Thoracic aorta (tissue), 2 donors: ENCODE data around the gene GSTA2. TPM values are rescaled to one million over a fixed set of nuclear protein-coding genes. Genes with fewer than 3 reads are reported as not detected.
"Not testable (repeated sequence)": the region's sequence is repeated elsewhere in the genome, so short reads cannot be mapped to it uniquely, and the experiment has no call there.

Experiments used
- ATAC-seq: fragments of 150-250 bp; one replicate; pipeline ENCODE4 v1.8.0; 2017; ENCODE audit warnings: low read depth; ENCODE audit not compliant: insufficient number of reproducible peaks, low FRiP score
- DNase-seq: peaks from one replicate; pipeline ENCODE4 v3.0.0-alpha.2; 2020; ENCODE audit warnings: low spot score
- H3K27ac ChIP-seq, 2 donors: fragments of 200-600 bp; sonication (generic); 1 replicate in 1 of 2; 2 replicates in 1 of 2; pipeline ENCODE4 v1.5.1; 2016; ENCODE audit warnings: mild to moderate bottlenecking in 2 of 2, moderate library complexity in 2 of 2
- H3K27me3 ChIP-seq: fragments of 200-600 bp; sonication (generic); replicated peaks from 2 replicates; pipeline ENCODE4 v1.6.0; 2016; ENCODE audit warnings: mild to moderate bottlenecking; ENCODE audit not compliant: insufficient read depth
- H3K36me3 ChIP-seq: fragments of 200-600 bp; sonication (generic); one replicate; pipeline ENCODE4 v1.5.1; 2016
- H3K4me1 ChIP-seq, 2 donors: fragments of 200-600 bp; sonication (generic); 1 replicate in 1 of 2; 2 replicates in 1 of 2; pipeline versions ENCODE4 v1.5.1 to v1.6.0; 2016; ENCODE audit warnings: low read depth in 2 of 2, mild to moderate bottlenecking in 1 of 2; ENCODE audit not compliant: control insufficient read depth in 1 of 2
- H3K4me3 ChIP-seq: fragments of 200-600 bp; sonication (generic); 2 replicates; pipeline ENCODE4 v1.5.1; 2016; ENCODE audit warnings: mild to moderate bottlenecking
- H3K9me3 ChIP-seq: fragments of 200-600 bp; sonication (generic); 2 replicates; pipeline ENCODE4 v1.5.1; 2016
- CTCF ChIP-seq: fragments of 200-600 bp; sonication (generic); IDR thresholded peaks from one replicate; pipeline ENCODE4 v1.5.1; 2019; ENCODE audit warnings: antibody characterized with exemption
- total RNA-seq, 2 donors: library from RNA; depleted of rRNA; stranded (reverse); fragments of >200 nt; gene quantifications; one replicate each; pipeline versions ENCODE4 v1.1.0 to v1.2.3, GENCODE V29; 2016

GSTA2 gene
- total RNA-seq, 2 donors from 2014 or later: not detected

GRCh38 chr6:52725143-52725534 is 38.1 kb downstream of the GSTA2 start:
- no peak for ATAC-seq
- H3K27ac ChIP-seq: peak overlapping the region; percentile 63

DNA sequence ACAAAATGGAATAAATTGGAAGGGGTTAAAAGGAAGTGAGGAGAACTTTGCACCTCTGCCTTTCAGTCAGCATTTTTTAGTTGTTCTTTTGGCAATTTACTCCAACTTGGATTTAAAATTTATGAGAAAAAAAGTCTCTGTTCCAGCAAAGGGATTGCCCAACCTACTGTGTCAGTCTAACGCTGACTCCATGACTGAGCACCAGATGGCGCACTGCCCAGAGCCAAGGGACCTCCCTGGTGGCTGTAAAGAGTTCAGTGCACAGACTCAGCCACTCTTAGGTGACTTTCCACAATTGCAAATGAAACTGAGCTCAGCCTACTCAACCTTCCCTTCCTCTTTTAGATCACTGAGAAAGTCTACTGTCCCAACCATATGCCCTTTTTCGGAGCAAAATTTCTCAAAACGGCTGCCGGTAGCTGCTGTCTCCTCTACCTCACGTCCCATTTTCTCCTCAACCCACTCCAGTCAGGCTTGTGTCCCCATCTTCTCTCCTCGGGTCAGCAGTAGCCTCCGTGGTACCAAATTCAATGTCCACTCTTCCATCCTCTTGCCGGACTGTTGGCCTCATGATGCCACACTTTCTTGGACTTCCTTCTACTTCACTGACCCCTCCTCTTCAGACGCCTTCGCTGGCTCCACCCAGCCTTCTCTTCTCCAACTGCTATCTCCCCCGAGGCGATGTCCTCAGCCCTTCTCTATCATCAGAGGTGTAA is 38.7 kb downstream of the GSTA2 start:
- peak; percentile 76 for DNase-seq
- TF ChIP-seq CTCF: peak; percentile 36
- H3K9me3 ChIP-seq: no peaks in the 10 kb centered on the region
- H3K4me1 ChIP-seq: peaks cover 6 to 61% of the 10 kb centered on the region in 2 donors
- peak; percentile 78 for ATAC-seq
- H3K4me3 ChIP-seq: no peak overlapping the region
- peak overlapping the region; percentile 63 for H3K27ac ChIP-seq
- no peaks in the 10 kb centered on the region for H3K36me3 ChIP-seq
- no peaks in the 10 kb centered on the region for H3K27me3 ChIP-seq

More at GRCh38 chr6:52725143-52725534, 38.1 kb downstream of the GSTA2 start:
- H3K4me1 ChIP-seq: peaks cover 6 to 66% of the 10 kb centered on the region in 2 donors
- H3K4me3 ChIP-seq: no peak overlapping the region
- no peaks in the 10 kb centered on the region for H3K9me3 ChIP-seq
- H3K36me3 ChIP-seq: no peaks in the 10 kb centered on the region
- no peaks in the 10 kb centered on the region for H3K27me3 ChIP-seq
- no peak for DNase-seq
- no peak for TF ChIP-seq CTCF

DNA sequence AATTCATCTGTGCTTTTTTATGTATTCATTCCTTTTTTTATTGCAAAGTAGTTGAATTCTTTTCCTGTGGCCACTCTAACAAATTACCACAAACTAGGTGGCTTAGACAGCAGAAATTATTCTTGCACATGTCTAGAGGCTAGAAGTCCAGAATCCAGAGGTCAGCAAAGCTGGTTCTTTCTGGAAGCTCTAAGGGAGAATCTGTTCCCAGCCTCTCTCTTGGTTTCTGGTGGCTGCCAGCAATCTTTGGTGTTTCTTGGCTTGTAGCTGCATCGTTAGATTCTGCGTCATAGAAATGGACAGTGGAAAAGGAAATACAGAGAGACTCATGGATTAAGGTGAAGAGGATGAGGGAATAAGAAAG is 39.3 kb downstream of the GSTA2 start:
- Histone ChIP-seq H3K4me3 (no peak overlapping the region), H3K27me3 (no peaks in the 10 kb centered on the region), H3K36me3 (no peaks in the 10 kb centered on the region), H3K9me3 (no peaks in the 10 kb centered on the region), H3K4me1 (peaks cover 6 to 56% of the 10 kb centered on the region in 2 donors), H3K27ac (peak overlapping the region; percentile 63)
- peak; percentile 87 for ATAC-seq
- DNase-seq: no peak
- TF ChIP-seq CTCF: no peak

GRCh38 chr6:52720321-52720720 is 43.0 kb downstream of the GSTA2 start:
- Histone ChIP-seq H3K27me3 (no peaks in the 10 kb centered on the region), H3K36me3 (no peaks in the 10 kb centered on the region), H3K27ac (no peak overlapping the region), H3K9me3 (no peaks in the 10 kb centered on the region), H3K4me1 (peaks cover 6 to 32% of the 10 kb centered on the region in 2 donors), H3K4me3 (no peak overlapping the region)
- no peak for ATAC-seq
- TF ChIP-seq CTCF: no peak
- no peak for DNase-seq

- Histone ChIP-seq H3K36me3 (no peaks in the 10 kb centered on the region), H3K9me3 (no peaks in the 10 kb centered on the region), H3K27ac (no peak overlapping the region), H3K27me3 (no peaks in the 10 kb centered on the region), H3K4me3 (no peak overlapping the region), H3K4me1 (peaks cover 2 to 16% of the 10 kb centered on the region in 2 donors)
- ATAC-seq (no peak), DNase-seq (no peak)
- TF ChIP-seq CTCF: no peak
These were observed 44.7 kb downstream of the GSTA2 start for GRCh38 chr6:52718550-52718949.

GRCh38 chr6:52714761-52715160 is 48.5 kb downstream of the GSTA2 start:
- not testable (repeated sequence) for H3K4me1 ChIP-seq, H3K27me3 ChIP-seq, H3K9me3 ChIP-seq, ATAC-seq, H3K27ac ChIP-seq, H3K4me3 ChIP-seq, DNase-seq, H3K36me3 ChIP-seq
